ENCODE results near the gene MTMR11.

MTMR11 gene

GRCh38 chr1:149917571-149918144, 19.0 kb downstream of the MTMR11 start, which contains the start of gene SV2A:
SV2A (minus strand) TSS chr1:149917844; CDS start chr1:149913840, 4,004 bp downstream.
- Histone ChIP-seq H3K4me2 (ENCODE audit: low read depth, low read length, poor library complexity, severe bottlenecking) (peak within 1 kb of the TSS; percentile 89), H3K36me3 (ENCODE audit: insufficient read depth, low read length) (peaks cover 13% of the 10 kb centered on the region; the same call in 1 of the 2 replicates), H3K9me3 (ENCODE audit: insufficient read depth, low read depth, low read length) (no peaks in the 10 kb centered on the region), H3K9me2 (replicated peaks; ENCODE audit: low read depth, low read length) (no peaks in the 10 kb centered on the region), H3K79me2 (ENCODE audit: insufficient read depth, low read length) (peaks cover 56% of the 10 kb centered on the region), H3F3A (ENCODE audit: low read depth) (no peaks in the 10 kb centered on the region), H3K27me3 (ENCODE audit: insufficient read depth, low read length, poor library complexity, severe bottlenecking) (no peaks in the 10 kb centered on the region), H2AFZ (ENCODE audit: low read length) (peak within 1 kb of the TSS; percentile 91), H3K4me3 (ENCODE audit: low read length, poor library complexity, severe bottlenecking) (peak within 1 kb of the TSS; percentile 93), H3K9ac (ENCODE audit: low read depth, low read length, poor library complexity, severe bottlenecking) (peak within 1 kb of the TSS; percentile 91), H4K20me1 (ENCODE audit: insufficient read depth, low read length, poor library complexity, severe bottlenecking) (peaks cover 29% of the 10 kb centered on the region), H3K4me1 (ENCODE audit: insufficient read depth, low read length, poor library complexity, severe bottlenecking) (peaks cover 50% of the 10 kb centered on the region)
- TF ChIP-seq EZH2phosphoT487 (IDR thresholded peaks at IDR 0.05; ENCODE audit: borderline replicate concordance) (no peak), CTCF (conservative IDR thresholded peaks at IDR 0.05; ENCODE audit: low read length) (no peak)

- TF ChIP-seq CTCF (conservative IDR thresholded peaks at IDR 0.05; ENCODE audit: low read length) = no peak
- TF ChIP-seq EZH2phosphoT487 (IDR thresholded peaks at IDR 0.05; ENCODE audit: borderline replicate concordance) = no peak
- peak overlapping the region; percentile 91 for H3K9ac ChIP-seq (ENCODE audit: low read depth, low read length, poor library complexity, severe bottlenecking)
- peak overlapping the region; percentile 93 for H3K4me3 ChIP-seq (ENCODE audit: low read length, poor library complexity, severe bottlenecking)
- no peak overlapping the region; the same call in 1 of the 2 replicates for H2AFZ ChIP-seq (ENCODE audit: low read length)
- H3K9me3 ChIP-seq (ENCODE audit: insufficient read depth, low read depth, low read length) = no peaks in the 10 kb centered on the region
- peaks cover 55% of the 10 kb centered on the region for H3K4me1 ChIP-seq (ENCODE audit: insufficient read depth, low read length, poor library complexity, severe bottlenecking)
- no peaks in the 10 kb centered on the region for H3K9me2 ChIP-seq (replicated peaks; ENCODE audit: low read depth, low read length)
- H3F3A ChIP-seq (ENCODE audit: low read depth) = no peaks in the 10 kb centered on the region
- peaks cover 9% of the 10 kb centered on the region; the same call in 1 of the 2 replicates for H3K36me3 ChIP-seq (ENCODE audit: insufficient read depth, low read length)
- H3K79me2 ChIP-seq (ENCODE audit: insufficient read depth, low read length) = peaks cover 63% of the 10 kb centered on the region
- H3K27me3 ChIP-seq (ENCODE audit: insufficient read depth, low read length, poor library complexity, severe bottlenecking) = no peaks in the 10 kb centered on the region
- peaks cover 29% of the 10 kb centered on the region for H4K20me1 ChIP-seq (ENCODE audit: insufficient read depth, low read length, poor library complexity, severe bottlenecking)
- peak overlapping the region; percentile 89 for H3K4me2 ChIP-seq (ENCODE audit: low read depth, low read length, poor library complexity, severe bottlenecking)
These were observed 19.8 kb downstream of the MTMR11 start for GRCh38 chr1:149916898-149917252.

GRCh38 chr1:149916193-149916897, 20.3 kb downstream of the MTMR11 start:
- Histone ChIP-seq H2AFZ (ENCODE audit: low read length) (no peak overlapping the region; the same call in 1 of the 2 replicates), H3K9me3 (ENCODE audit: insufficient read depth, low read depth, low read length) (no peaks in the 10 kb centered on the region), H3K36me3 (ENCODE audit: insufficient read depth, low read length) (peaks cover 9% of the 10 kb centered on the region; the same call in 1 of the 2 replicates), H3K4me2 (ENCODE audit: low read depth, low read length, poor library complexity, severe bottlenecking) (peak overlapping the region; percentile 89), H3K9ac (ENCODE audit: low read depth, low read length, poor library complexity, severe bottlenecking) (peak overlapping the region; percentile 91), H4K20me1 (ENCODE audit: insufficient read depth, low read length, poor library complexity, severe bottlenecking) (peaks cover 34% of the 10 kb centered on the region), H3K9me2 (replicated peaks; ENCODE audit: low read depth, low read length) (no peaks in the 10 kb centered on the region), H3K27me3 (ENCODE audit: insufficient read depth, low read length, poor library complexity, severe bottlenecking) (no peaks in the 10 kb centered on the region), H3K79me2 (ENCODE audit: insufficient read depth, low read length) (peaks cover 69% of the 10 kb centered on the region), H3K4me1 (ENCODE audit: insufficient read depth, low read length, poor library complexity, severe bottlenecking) (peaks cover 61% of the 10 kb centered on the region), H3K4me3 (ENCODE audit: low read length, poor library complexity, severe bottlenecking) (peak overlapping the region; percentile 93), H3F3A (ENCODE audit: low read depth) (no peaks in the 10 kb centered on the region)
- TF ChIP-seq EZH2phosphoT487 (IDR thresholded peaks at IDR 0.05; ENCODE audit: borderline replicate concordance) = no peak
- no peak for TF ChIP-seq CTCF (conservative IDR thresholded peaks at IDR 0.05; ENCODE audit: low read length)
